HFFc6 (cell line): ENCODE results near the gene AKAP6. TPM values are rescaled to one million over a fixed set of nuclear protein-coding genes. Genes with fewer than 3 reads are reported as not detected.

ENCODE experiments used
- DNase-seq: peaks from one replicate; pipeline ENCODE4 v3.0.0-alpha.2; 2018
- H3K27ac Mint-ChIP-seq: 2 replicates; pipeline ENCODE4 v1.8.0; 2020; ENCODE audit warnings: mild to moderate bottlenecking, mixed read lengths
- H3K27me3 Mint-ChIP-seq: 2 replicates; pipeline ENCODE4 v1.8.0; 2021; ENCODE audit warnings: mild to moderate bottlenecking, moderate library complexity, mixed read lengths; ENCODE audit not compliant: insufficient read depth
- H3K36me3 Mint-ChIP-seq: 2 replicates; pipeline ENCODE4 v1.8.0; 2021; ENCODE audit warnings: low read depth, mixed read lengths
- H3K4me1 Mint-ChIP-seq: 2 replicates; pipeline ENCODE4 v1.8.0; 2020; ENCODE audit warnings: low read depth, mixed read lengths
- H3K4me3 Mint-ChIP-seq: 2 replicates; pipeline ENCODE4 v1.8.0; 2020; ENCODE audit warnings: mild to moderate bottlenecking, moderate library complexity, mixed read lengths
- H3K9me3 Mint-ChIP-seq: 2 replicates; pipeline ENCODE4 v1.8.0; 2020; ENCODE audit warnings: mild to moderate bottlenecking, mixed read lengths
- CTCF ChIP-seq: fragments of 200-600 bp; sonication (generic); IDR thresholded peaks from 2 replicates; pipeline ENCODE4 v1.5.0; 2021; ENCODE audit warnings: antibody characterized with exemption, mild to moderate bottlenecking
- total RNA-seq, 6 experiments: library from RNA; stranded (reverse); fragmentation: NEBNext Ultra II Directional; extraction: Animal tissue kit (Norgen Biotek cat#: 25700); gene quantifications; 2 replicates in 1 of 6; 3 replicates in 5 of 6; pipeline ENCODE4 v1.2.3, GENCODE V29; 2021

AKAP6 gene
- total RNA-seq, 6 experiments from 2014 or later: 6.1 to 9.8 (median 6.5) TPM

GRCh38 chr14:32324601-32325000, 4.5 kb upstream of the AKAP6 start:
- no peak for DNase-seq
- TF ChIP-seq CTCF: no peak
- Mint-ChIP-seq H3K36me3 (no peaks in the 10 kb centered on the region), H3K4me1 (no peaks in the 10 kb centered on the region), H3K9me3 (no peaks in the 10 kb centered on the region), H3K27me3 (no peaks in the 10 kb centered on the region; the same call in 1 of the 2 replicates), H3K27ac (no peak overlapping the region), H3K4me3 (no peak overlapping the region)

GRCh38 chr14:32327255-32327961, 1.7 kb upstream of the AKAP6 start:
- H3K36me3 Mint-ChIP-seq: no peaks in the 10 kb centered on the region
- H3K27ac Mint-ChIP-seq: no peak overlapping the region
- no peaks in the 10 kb centered on the region for H3K4me1 Mint-ChIP-seq
- H3K27me3 Mint-ChIP-seq: no peaks in the 10 kb centered on the region; the same call in 1 of the 2 replicates
- no peak for DNase-seq
- no peak for TF ChIP-seq CTCF
- H3K9me3 Mint-ChIP-seq: no peaks in the 10 kb centered on the region
- no peak overlapping the region for H3K4me3 Mint-ChIP-seq

GRCh38 chr14:32329690-32330285, 690 bp downstream of the AKAP6 start:
- TF ChIP-seq CTCF: no peak
- Mint-ChIP-seq H3K4me3 (no peak overlapping the region), H3K4me1 (no peaks in the 10 kb centered on the region), H3K9me3 (no peaks in the 10 kb centered on the region), H3K36me3 (no peaks in the 10 kb centered on the region), H3K27me3 (no peaks in the 10 kb centered on the region), H3K27ac (no peak overlapping the region)
- DNase-seq: no peak

GRCh38 chr14:32330351-32331111, 1.4 kb downstream of the AKAP6 start:
- no peaks in the 10 kb centered on the region for H3K4me1 Mint-ChIP-seq
- DNase-seq: no peak
- no peak overlapping the region for H3K27ac Mint-ChIP-seq
- H3K36me3 Mint-ChIP-seq: no peaks in the 10 kb centered on the region
- H3K9me3 Mint-ChIP-seq: no peaks in the 10 kb centered on the region
- H3K4me3 Mint-ChIP-seq: no peak overlapping the region
- TF ChIP-seq CTCF: no peak
- H3K27me3 Mint-ChIP-seq: no peaks in the 10 kb centered on the region

- Mint-ChIP-seq H3K4me1 (no peaks in the 10 kb centered on the region), H3K27ac (no peak overlapping the region), H3K36me3 (no peaks in the 10 kb centered on the region), H3K27me3 (no peaks in the 10 kb centered on the region), H3K9me3 (no peaks in the 10 kb centered on the region), H3K4me3 (no peak overlapping the region)
- no peak for DNase-seq
- TF ChIP-seq CTCF: no peak
Measured at GRCh38 chr14:32331206-32331605, 2.1 kb downstream of the AKAP6 start.
